Smooth muscle cell of the brain vasculature (primary cell): ENCODE measurements around the gene TSHB.
"Not testable (repeated sequence)": the region's sequence is repeated elsewhere in the genome, so short reads cannot be mapped to it uniquely, and the experiment has no call there.

ENCODE experiments used
- DNase-seq: peaks from one replicate; pipeline ENCODE4 v3.0.0-alpha.2; 2012; ENCODE audit warnings: low read depth, low spot score

The TSHB gene

GRCh38 chr1:115029526-115029925, at the start of gene TSHB:
Gene TSHB, plus strand, starts transcription at chr1:115029826. Its CDS starts 3,537 bp downstream, at chr1:115033363.
- DNase-seq: no peak

GRCh38 chr1:114982251-114982650, 47.4 kb upstream of the TSHB start:
- DNase-seq: no peak

- no peak for DNase-seq
Measured at GRCh38 chr1:114986286-114986685, 43.3 kb upstream of the TSHB start.

GRCh38 chr1:114988095-114988494, 41.5 kb upstream of the TSHB start:
- no peak for DNase-seq

- no peak for DNase-seq
Measured at GRCh38 chr1:114997510-114998289, 31.9 kb upstream of the TSHB start.

GRCh38 chr1:115006191-115006590, 23.4 kb upstream of the TSHB start:
- no peak for DNase-seq

GRCh38 chr1:115012006-115012405, 17.6 kb upstream of the TSHB start:
- DNase-seq: no peak

- no peak for DNase-seq
Measured at GRCh38 chr1:115012434-115012833, 17.2 kb upstream of the TSHB start.

- DNase-seq: no peak
Measured at GRCh38 chr1:115013792-115014191, 15.8 kb upstream of the TSHB start.

- not testable (repeated sequence) for DNase-seq
Measured at GRCh38 chr1:115019549-115019948, 10.1 kb upstream of the TSHB start.

- DNase-seq: no peak
Measured at GRCh38 chr1:115021145-115021544, 8.5 kb upstream of the TSHB start.

- no peak for DNase-seq
Measured at GRCh38 chr1:115023593-115023992, 6.0 kb upstream of the TSHB start.

- DNase-seq: no peak
Measured at GRCh38 chr1:115031595-115031994, 2.0 kb downstream of the TSHB start.

GRCh38 chr1:115035652-115036051, 6.0 kb downstream of the TSHB start:
- DNase-seq: no peak

- no peak for DNase-seq
Measured at GRCh38 chr1:115036814-115037507, 7.3 kb downstream of the TSHB start.

GRCh38 chr1:115040501-115040900, 10.9 kb downstream of the TSHB start:
- DNase-seq: no peak

GRCh38 chr1:115041654-115042053, 12.0 kb downstream of the TSHB start:
- no peak for DNase-seq

- no peak for DNase-seq
Measured at GRCh38 chr1:115046751-115047150, 17.1 kb downstream of the TSHB start.

- no peak for DNase-seq
Measured at GRCh38 chr1:115051850-115052249, 22.2 kb downstream of the TSHB start.

- peak; percentile 23 for DNase-seq
Measured at GRCh38 chr1:115052454-115053083, 22.9 kb downstream of the TSHB start.

GRCh38 chr1:115056395-115056798, 26.8 kb downstream of the TSHB start:
- no peak for DNase-seq

- DNase-seq: no peak
Measured at GRCh38 chr1:115057661-115058254, 28.1 kb downstream of the TSHB start.
